Measurements from ENCODE around the gene FRRS1L.

FRRS1L gene

GRCh38 chr9:109166771-109167601 lies at the start of gene FRRS1L:
FRRS1L (minus strand) TSS chr9:109167249; CDS start chr9:109167138, 111 bp downstream.
- no peak for DNase-seq

- no peak for DNase-seq
Observed at GRCh38 chr9:109214414-109214813, 47.4 kb upstream of the FRRS1L start.

DNA sequence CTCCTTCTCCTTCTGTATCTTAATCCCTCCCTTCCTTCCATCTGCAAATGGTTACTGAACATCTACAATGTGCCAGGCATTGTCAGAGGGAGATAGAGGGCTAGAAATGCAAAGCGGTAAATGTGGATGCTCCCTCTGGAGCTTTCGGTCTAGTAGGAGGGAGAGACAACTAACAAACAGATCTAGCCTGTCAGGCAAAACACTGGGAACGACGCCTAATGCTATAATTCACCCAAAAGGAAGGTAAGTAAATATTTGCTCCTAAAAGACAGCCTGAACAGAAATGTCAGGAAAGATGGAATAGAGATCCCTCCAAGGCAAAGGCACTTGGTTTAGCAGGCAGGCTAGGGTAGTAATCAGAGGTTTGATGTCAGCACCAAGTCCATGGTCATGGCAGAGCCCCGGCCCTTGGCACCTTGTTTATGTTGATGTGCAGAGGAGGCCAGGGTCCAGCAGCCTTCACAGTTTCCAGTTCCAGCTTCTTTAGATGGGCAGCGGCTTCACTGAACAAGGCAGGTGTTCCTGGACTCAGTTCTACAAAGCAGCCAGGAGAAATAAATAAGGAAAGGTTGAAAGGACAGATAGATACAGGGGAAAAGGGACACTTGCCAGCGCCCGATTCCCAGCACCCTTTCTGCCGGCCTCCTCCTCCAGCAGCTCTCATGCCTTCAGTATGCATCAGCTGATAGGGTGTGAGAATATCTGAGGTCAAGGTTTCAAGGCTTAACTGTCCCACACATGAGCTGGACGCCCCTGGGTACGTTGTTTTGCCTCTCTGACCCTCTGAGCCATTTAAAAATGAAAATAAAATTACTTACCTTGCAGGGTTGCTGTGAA lies 46.5 kb upstream of the FRRS1L start:
- DNase-seq, result no peak

DNA sequence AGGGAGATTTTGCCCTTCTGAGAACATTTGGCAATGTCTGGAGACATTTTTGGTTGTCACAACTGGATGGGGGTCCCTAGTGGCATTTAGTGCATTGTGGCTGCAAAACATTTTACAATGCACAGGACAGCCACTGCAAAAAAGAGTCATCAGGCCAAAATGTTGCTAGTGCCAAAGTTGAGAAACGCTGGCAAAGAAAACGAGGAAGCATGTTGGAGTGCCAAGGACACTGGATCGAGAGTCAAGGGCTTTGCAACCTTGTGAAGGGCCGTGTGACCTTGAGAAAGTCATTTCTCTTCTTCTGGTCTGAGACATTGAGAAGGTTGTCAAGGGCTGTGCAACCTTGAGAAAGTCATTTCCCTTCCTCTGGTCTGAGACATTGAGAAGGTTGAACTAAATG lies 45.7 kb upstream of the FRRS1L start:
- DNase-seq, result no peak

GRCh38 chr9:109206670-109207069 lies 39.6 kb upstream of the FRRS1L start:
- no peak for DNase-seq

DNA sequence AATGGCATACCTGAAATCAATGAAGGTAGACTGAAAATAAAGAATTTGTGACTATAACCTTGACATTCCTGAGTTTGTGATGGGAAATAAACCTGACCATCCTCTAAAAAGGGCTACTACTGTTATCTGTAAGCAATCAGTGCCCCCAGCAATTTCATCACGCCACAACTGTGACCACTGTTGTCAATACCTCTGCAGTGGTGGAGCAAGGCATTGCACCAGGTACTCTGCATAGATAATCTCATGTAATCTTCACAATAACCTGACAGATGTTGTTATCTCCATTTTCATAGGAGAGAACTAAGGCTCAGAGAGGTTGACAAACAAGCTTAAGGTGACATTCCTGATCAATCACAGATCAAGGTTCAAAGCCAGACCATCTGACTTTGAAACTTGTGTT lies 38.5 kb upstream of the FRRS1L start:
- DNase-seq, result no peak

GRCh38 chr9:109203761-109204360 lies 36.8 kb upstream of the FRRS1L start:
- DNase-seq, result no peak

GRCh38 chr9:109199676-109200075 lies 32.6 kb upstream of the FRRS1L start:
- DNase-seq, result no peak

DNA sequence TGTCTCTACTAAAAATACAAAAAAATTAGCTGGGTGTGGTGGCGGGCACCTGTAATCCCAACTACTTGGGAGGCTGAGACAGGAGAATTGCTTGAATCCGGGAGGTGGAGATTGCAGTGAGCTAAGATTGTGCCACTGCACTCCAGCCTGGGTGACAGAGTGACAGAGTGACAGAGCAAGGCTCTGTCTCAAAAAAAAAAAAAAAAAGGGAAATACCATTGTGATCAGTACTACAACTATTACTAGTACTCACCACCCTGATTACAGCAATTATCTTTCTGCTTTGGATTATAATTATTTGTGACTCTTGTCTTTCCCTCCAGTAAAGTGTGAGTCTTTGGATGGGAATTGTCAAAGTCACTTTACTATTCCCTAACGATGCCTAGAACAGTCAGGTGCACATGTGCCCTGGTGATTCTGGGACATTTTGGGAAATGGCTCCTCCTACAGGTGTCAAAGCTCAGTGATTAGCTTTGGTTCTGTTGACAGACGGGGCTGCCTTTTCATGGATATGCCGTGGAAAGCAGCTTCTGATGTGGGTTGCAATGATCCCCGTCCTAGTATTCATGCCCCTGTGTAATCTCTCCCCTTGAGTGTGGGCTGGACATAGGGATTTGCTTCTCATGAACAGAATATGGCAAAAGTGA lies 31.8 kb upstream of the FRRS1L start:
- DNase-seq, result no peak

- DNase-seq, result no peak
Observed at GRCh38 chr9:109193974-109194556, 27.0 kb upstream of the FRRS1L start.

DNA sequence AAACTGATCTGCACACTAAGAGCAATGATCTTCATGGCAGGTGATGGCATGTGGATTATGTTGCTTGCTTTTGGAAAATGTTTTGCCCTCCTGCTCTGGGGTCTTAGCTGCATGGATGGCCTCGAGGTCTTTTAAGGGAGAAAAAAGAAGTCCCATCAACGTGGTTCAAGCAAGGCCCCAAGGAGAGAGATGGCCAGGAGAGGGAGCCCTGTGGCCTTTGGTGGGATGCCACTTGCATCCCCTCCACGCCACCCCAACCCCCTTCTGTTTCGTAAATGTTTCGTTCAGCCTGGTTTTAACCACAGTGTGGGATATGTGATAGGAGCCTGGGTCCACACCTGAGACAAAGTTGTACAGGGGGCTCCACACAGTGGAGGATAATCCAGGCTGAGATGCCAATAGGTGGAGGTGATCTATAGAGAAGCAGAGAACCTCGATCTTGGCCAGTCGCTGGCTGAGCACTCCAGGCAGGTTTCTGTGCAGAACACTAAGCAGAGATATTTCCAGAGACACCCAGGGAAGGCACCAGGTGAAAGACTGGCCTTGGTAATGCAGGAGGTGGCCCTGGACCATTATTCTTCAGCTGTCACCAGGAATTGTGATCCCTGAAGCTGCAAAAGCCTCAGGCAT lies 25.8 kb upstream of the FRRS1L start:
- no peak for DNase-seq

GRCh38 chr9:109191746-109192145 lies 24.7 kb upstream of the FRRS1L start:
- no peak for DNase-seq

GRCh38 chr9:109190151-109190550 lies 23.1 kb upstream of the FRRS1L start:
- no peak for DNase-seq

- DNase-seq, result no peak
Observed at GRCh38 chr9:109186857-109187520, 19.9 kb upstream of the FRRS1L start.

GRCh38 chr9:109182940-109183798 lies 16.1 kb upstream of the FRRS1L start:
- no peak for DNase-seq

DNA sequence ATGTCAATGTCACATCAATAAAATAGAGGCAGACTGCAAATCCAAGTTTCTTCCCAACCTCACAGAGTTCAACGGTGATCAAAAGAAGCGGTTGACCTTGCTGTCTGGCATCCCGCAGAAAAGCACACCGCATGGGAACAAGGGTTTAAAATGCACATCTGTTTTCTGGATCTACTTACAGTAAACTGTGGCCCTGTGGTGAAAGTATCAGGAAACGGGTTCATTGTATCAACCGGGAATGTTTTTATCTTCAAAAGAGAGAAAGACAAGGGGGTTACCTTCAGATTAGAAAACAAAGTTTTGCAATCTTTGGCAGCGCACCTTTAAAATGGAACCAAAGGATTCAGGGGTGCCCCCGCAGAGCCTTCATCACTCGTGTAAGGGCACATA lies 15.5 kb upstream of the FRRS1L start:
- DNase-seq, result no peak

DNA sequence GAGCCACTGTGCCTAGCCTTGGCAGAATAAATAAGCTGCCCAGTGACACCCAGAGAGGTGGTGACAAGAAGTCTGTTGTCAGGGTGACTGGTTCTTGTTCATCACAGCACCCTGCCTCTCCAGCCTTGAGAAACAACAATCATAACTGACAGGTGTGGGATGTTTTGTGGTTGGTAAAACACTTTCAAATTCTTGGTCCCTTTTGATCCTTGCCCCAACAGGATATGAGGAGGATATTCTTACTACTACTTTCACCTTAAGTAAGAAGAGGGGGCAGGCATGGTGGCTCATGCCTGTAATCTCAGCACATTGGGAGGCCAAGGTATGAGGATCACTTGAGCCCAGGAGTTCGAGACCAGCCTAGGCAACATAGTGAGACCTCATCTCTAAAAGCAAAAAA lies 14.2 kb upstream of the FRRS1L start:
- peak; percentile 28 for DNase-seq

DNA sequence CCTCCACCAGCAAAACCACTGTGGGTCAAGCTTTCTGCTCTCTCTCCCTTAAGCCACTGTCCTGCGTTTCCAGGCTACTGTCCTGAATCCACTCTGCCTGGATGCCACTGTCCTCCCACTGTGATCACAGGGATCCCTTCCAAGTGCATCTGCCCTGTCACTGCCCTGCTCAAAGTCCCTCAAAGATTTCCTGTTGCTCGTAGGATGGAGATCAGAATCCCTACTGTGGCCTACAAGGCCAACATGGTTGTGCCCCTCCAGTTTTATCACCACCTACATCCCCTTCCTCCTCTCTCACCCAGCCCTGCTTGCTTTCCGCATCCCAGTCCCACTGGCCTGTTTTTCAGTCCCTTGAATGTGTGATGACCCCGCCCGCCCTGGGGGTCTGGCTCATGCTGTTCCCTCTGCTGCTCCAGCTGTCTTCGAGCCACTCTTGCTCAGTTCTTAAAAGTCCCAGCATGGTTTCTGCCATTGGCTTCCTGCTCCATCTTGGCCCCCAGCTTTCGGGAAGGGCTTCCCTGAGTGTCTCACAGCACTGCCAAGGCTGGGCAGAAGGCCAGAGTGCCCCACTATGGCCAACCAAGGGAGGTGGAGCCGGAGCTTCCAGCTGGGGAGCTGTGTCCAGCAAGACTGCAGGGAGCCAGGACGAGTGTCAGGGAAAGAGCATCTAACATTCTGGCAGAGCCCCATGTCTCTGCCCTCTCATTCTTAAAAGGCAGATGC lies 12.9 kb upstream of the FRRS1L start:
- no peak for DNase-seq

DNA sequence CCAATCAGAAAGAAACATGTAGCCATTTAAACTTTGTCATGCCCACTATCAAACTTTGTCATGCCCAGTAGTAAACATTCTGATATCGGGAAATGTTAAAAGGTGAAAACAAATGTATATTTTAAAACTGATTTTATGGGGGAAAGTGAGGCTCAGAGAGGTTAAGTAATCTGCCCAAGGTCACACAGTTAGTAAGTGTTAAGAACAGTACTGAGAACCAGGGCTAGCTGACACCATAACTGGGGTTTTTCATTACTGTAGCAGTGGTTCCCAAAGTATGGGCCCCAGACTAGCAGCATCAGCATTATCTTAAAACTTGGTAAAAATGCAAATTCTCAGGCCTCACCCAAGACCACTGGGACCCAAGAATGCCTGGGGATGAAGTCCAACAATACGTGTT lies 9.9 kb upstream of the FRRS1L start:
- DNase-seq, result no peak

DNA sequence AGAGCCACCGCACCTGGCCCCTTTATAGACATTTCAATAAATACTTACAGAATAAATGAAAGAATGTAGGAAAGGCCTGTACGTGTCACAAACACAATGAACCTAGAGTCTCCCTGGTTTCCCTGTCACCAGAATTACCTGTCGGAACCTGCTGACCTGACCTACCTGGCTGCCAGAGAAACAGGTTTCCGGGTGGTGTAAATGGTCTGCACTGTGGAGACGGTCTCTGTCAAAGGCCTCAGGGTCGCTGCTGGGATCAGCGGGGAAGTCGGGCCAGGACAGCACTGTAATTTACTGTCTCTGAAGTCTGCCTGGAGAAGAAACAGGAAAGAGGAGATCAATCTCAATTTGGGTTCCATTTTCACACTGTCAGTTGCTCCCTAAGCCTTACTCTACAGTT lies 9.3 kb upstream of the FRRS1L start:
- no peak for DNase-seq
